GM19395 (cell line): ENCODE data around the gene FAAP100.

ENCODE experiments used
- ATAC-seq: cut with Tn5 transposase; IDR thresholded peaks from one replicate; pipeline ENCODE4 v1.9.1; 2021; ENCODE audit warnings: mild to moderate bottlenecking, moderate library complexity; ENCODE audit not compliant: unreplicated experiment

The FAAP100 gene

GRCh38 chr17:81492202-81492601 lies 60.0 kb downstream of the FAAP100 start:
- ATAC-seq, result no peak

GRCh38 chr17:81491761-81492160 lies 60.4 kb downstream of the FAAP100 start:
- ATAC-seq, result no peak

DNA sequence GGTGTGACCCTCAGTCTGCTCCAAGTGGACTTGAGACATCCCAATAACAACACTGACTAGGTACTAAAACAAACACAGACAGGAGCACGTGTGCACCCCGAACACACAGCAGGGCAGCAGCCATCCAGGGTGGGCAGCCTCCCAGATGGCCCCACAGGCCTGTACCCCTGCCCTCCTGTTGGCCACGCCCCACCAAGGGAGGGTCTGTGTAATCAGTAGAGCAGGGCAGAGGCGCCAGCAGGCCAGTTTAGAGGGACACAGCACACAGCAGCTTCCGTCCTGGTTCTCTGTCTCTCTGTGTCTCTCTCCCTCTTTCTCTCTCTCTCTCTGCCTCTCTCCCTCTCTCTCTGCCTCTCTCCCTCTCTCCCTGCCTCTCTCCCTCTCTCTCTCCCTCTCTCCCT lies 61.0 kb downstream of the FAAP100 start:
- ATAC-seq, result no peak

DNA sequence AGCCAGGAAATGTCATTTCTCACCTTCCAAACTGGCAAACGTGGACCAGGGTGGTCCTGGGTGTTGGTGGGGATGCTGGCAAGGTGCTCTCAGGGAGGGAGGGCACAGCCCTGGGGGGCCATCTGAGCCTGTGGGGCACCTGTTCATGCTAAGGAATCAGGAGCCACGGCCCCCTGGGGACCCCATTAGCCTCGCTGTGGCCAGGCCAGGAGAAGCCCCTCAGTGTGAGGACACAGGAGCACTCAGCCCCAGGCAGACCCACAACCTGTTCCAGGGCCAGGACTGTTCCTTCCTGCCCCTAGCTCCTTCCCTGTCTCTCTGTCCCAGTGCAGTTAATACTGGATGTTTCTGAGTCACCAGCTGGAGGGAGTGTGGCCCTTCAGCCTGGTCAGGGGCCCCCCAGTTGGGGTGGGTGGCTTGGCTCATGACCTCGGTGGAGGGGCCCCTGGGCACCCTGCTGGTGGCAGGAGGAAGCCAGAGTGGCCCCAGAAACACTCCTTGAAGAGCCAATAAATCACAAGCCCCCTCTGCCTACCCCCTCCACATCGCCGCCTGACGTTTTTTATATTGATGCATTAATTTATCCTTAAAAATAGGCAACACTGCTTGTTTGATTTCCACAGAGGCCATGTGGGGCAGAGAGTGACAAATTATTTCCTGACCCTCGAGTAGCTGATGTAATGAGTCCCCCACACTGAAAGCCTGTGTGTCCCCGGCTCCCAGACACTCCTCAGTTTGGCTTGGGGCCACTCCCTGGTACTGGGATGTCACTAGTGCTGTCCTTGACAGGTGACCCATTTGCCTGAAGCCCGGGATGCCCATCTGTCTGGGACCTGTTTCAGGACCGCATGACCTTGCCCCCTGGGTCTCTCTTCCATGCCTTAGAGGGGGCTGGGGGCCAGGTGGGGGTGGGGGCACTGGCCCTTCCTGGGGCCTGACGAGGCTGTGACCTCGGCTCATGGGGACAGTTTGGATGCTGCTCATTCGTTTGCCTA lies 61.9 kb downstream of the FAAP100 start:
- ATAC-seq, result no peak
